ENCODE results near the gene CXorf38.

DNA sequence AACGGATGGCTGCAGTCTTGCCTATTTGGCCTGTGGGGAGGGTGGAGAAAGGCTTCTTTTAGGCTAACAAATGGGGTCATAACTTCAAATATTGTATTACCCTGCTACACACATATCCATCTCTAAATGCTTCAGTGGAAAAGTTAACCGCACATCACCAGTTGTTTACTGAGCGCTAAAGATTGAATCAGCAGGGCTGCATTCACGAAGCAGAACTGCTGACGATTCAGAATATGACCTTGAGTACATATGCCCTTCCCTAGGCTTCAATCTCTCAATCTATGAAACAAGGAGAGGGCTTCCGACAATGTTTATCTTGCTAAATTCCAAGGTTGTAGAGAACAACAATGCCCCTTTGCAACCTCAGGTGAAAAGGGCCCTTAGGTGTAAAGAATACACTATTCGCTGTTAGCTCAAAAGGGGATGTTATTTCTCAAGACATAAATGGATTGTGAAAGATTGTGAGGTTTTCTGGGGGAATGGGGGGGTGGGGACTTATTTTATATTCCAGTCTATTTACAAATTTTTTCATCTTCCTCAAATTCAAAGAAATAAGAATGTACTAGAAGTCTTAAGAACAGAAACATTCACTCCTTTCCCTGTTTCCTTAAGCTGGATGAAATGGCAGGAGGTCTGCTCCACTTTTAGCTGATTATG is 69.2 kb downstream of the CXorf38 start:
- TF ChIP-seq, protein P1, sequence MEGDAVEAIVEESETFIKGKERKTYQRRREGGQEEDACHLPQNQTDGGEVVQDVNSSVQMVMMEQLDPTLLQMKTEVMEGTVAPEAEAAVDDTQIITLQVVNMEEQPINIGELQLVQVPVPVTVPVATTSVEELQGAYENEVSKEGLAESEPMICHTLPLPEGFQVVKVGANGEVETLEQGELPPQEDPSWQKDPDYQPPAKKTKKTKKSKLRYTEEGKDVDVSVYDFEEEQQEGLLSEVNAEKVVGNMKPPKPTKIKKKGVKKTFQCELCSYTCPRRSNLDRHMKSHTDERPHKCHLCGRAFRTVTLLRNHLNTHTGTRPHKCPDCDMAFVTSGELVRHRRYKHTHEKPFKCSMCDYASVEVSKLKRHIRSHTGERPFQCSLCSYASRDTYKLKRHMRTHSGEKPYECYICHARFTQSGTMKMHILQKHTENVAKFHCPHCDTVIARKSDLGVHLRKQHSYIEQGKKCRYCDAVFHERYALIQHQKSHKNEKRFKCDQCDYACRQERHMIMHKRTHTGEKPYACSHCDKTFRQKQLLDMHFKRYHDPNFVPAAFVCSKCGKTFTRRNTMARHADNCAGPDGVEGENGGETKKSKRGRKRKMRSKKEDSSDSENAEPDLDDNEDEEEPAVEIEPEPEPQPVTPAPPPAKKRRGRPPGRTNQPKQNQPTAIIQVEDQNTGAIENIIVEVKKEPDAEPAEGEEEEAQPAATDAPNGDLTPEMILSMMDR (conservative IDR thresholded peaks at IDR 0.05; ENCODE audit: low read depth in 2 of 2), result no peak
- TF ChIP-seq, protein P2, sequence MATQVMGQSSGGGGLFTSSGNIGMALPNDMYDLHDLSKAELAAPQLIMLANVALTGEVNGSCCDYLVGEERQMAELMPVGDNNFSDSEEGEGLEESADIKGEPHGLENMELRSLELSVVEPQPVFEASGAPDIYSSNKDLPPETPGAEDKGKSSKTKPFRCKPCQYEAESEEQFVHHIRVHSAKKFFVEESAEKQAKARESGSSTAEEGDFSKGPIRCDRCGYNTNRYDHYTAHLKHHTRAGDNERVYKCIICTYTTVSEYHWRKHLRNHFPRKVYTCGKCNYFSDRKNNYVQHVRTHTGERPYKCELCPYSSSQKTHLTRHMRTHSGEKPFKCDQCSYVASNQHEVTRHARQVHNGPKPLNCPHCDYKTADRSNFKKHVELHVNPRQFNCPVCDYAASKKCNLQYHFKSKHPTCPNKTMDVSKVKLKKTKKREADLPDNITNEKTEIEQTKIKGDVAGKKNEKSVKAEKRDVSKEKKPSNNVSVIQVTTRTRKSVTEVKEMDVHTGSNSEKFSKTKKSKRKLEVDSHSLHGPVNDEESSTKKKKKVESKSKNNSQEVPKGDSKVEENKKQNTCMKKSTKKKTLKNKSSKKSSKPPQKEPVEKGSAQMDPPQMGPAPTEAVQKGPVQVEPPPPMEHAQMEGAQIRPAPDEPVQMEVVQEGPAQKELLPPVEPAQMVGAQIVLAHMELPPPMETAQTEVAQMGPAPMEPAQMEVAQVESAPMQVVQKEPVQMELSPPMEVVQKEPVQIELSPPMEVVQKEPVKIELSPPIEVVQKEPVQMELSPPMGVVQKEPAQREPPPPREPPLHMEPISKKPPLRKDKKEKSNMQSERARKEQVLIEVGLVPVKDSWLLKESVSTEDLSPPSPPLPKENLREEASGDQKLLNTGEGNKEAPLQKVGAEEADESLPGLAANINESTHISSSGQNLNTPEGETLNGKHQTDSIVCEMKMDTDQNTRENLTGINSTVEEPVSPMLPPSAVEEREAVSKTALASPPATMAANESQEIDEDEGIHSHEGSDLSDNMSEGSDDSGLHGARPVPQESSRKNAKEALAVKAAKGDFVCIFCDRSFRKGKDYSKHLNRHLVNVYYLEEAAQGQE (IDR thresholded peaks at IDR 0.05; ENCODE audit: unreplicated experiment), result no peak
- TF ChIP-seq POLR2AphosphoS5 (IDR thresholded peaks at IDR 0.05; ENCODE audit: low read depth) (no peak), CREB1 (CRISPR knock-in tag; IDR thresholded peaks at IDR 0.05; ENCODE audit: low read depth) (no peak), ZNF114 (CRISPR knock-in tag; IDR thresholded peaks at IDR 0.05) (no peak), EZH2 (IDR thresholded peaks at IDR 0.05; ENCODE audit: low read depth, unreplicated experiment) (no peak), STAT1 (IDR thresholded peaks at IDR 0.05; ENCODE audit: unreplicated experiment) (no peak), ZNF331 (CRISPR knock-in tag; IDR thresholded peaks at IDR 0.05; ENCODE audit: low read depth) (no peak)
- TF ChIP-seq, protein P3, sequence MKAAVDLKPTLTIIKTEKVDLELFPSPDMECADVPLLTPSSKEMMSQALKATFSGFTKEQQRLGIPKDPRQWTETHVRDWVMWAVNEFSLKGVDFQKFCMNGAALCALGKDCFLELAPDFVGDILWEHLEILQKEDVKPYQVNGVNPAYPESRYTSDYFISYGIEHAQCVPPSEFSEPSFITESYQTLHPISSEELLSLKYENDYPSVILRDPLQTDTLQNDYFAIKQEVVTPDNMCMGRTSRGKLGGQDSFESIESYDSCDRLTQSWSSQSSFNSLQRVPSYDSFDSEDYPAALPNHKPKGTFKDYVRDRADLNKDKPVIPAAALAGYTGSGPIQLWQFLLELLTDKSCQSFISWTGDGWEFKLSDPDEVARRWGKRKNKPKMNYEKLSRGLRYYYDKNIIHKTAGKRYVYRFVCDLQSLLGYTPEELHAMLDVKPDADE (IDR thresholded peaks at IDR 0.05), result no peak

Data from GM23338 (cell line).